Glomerular visceral epithelial cell (primary cell): ENCODE results near the gene TPRG1L.
A peak's percentile ranks its signal among the peaks of the same experiment; 100 is the strongest.

Source experiments
- DNase-seq: peaks from one replicate; pipeline ENCODE4 v3.0.0-alpha.2; 2016; ENCODE audit errors: extremely low spot score

Gene TPRG1L

GRCh38 chr1:3645247-3645646, 20.4 kb downstream of the TPRG1L start:
- no peak for DNase-seq

DNA sequence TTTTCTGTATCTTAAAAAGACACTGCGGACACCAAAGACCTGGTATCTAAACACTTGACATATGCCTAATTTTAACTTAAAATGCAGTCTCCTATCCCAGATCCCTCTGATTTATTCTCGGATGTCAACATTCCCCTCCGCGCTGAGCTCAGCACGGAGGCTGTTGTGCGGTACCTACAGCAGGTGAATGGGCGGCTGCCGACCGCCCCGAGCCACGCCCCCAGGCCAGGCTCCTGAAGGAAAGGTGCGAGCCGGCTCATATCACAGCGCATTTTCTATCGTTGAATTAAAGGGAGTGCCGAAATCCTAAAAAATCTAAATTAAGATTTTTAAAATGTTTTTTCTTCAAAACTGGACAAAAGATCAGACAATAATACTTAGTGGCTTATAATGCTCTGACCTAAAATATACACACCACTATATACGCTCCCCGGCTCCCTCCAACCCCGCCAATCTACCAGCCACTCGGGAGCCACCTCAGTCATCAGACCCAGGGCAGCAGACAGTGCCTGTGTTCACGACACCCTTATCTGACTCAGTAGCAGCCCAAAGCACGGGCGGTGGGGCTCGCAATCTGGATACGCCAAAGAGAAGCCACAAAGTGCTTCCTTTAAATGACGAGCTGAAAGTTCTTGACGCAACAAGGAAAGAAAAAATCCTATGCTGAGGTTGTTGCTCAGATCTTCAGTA, 21.0 kb downstream of the TPRG1L start:
- no peak for DNase-seq

DNA sequence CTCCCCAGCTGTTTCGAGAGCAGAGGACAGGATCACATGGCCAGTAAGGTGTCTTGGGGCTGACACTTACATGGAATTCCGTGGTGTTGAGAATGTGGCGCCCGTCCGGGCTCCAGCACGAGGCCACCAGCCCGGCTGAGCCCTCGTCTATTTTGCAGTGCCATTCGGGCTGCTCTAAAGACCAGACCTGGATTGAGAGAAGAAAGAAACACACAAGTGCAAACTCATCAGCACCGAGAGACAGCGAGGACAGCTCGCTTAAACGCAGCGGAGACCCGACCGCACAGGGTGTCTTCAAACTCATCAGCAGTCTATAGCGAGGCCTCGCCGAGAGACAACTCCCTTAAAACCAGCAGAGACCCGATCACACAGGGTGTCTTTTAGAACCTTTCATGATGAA, 21.8 kb downstream of the TPRG1L start:
- DNase-seq = no peak

DNA sequence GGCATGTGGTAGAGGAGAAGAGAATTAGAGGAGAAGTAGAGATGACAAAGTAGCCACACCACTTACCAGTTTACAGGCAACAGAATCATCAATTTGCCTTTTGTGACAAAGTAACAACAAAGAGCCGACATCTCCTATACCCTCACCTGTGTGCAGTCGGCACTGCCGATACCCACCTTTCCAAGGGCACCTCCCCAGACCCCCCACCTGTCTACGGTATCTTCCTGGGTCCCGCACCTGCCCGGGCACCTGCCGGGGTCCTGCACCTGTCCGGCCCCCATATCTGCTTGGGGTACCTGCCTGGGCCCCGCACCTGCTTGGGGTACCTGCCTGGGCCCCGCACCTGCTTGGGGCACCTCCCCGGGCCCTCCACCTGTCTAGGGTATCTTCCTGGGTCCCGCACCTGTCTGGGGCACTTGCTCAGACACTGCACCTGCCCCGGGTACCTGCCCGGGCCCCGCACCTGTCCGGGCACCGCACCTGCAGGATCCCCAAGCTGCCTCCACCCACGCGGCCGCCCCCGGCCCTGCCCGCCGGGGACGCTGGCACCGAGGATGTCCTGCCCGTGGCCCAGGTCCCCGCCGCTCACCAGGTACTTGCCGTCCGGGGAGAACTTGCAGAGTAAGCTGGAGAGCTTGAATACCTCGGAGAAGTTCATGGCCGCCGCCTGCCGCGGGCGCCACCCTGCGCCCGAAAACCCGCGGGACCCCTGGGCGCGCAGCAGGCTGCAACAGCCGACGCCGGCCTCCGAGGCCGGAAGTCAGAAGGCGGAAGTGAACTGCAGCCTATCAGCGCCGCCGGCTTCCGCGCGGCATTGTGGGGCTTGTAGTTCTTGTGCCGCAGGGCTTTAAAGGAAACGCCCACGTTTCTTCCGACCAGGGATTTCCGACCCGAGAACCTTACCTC, 24.8 kb downstream of the TPRG1L start, which contains the start of gene WRAP73:
Gene WRAP73, minus strand, starts transcription at position 762 of the 906 bp plus-strand sequence. Its CDS starts 104 bp downstream, at position 658.
- DNase-seq = peak; percentile 90

GRCh38 chr1:3650248-3651025, 25.6 kb downstream of the TPRG1L start:
- DNase-seq = no peak

DNA sequence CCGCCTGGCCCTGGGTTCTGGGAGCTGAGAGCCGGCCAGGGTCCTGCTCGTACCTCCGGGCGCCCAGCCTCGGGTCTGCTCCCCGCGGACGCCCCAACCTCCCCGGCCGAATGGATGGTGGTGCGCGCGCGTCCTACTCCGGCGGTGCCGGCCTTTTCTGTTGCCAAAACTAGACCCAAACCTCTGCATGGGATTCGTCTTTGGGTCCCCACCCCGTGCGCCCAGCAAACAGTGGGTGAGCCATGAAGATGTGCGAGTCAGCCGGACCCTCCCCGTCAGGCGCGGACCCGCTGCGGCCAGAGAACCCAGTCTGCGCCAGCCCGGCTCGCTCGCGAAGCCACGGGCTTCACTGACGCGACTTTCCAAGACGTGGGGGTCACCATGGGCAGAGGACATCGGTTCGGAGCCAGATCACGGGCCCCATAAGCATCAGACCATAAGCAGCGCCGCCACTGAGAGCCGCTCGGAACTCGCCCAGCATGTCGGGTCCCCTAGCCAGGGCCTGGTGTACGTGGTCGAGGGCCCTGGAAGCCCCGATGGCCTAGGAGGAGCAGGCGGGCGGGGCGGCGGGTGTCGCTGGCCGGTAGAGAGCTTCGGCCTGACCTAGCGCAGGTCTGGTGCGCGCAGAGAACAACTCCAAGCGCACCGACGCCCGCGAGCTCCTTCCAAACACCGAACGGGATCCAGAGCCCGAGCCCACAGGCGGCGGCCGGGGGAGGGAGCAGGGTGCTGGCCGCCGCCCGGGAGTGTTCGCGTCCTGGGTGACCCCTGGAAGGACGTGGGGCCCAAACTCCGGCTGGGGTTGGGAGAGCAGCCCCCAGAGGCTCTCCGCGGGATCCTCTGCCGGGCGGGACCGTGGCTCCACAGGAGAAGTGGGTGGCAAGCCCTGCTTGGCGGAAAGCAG, 26.5 kb downstream of the TPRG1L start:
- no peak for DNase-seq

- peak; percentile 40 for DNase-seq
Observed at GRCh38 chr1:3651930-3652547, 27.2 kb downstream of the TPRG1L start, which contains the start of gene TP73. TP73 (plus strand) TSS chr1:3652516; CDS start chr1:3682366, 29,850 bp downstream.

GRCh38 chr1:3652548-3653285, 27.9 kb downstream of the TPRG1L start:
- DNase-seq = no peak

DNA sequence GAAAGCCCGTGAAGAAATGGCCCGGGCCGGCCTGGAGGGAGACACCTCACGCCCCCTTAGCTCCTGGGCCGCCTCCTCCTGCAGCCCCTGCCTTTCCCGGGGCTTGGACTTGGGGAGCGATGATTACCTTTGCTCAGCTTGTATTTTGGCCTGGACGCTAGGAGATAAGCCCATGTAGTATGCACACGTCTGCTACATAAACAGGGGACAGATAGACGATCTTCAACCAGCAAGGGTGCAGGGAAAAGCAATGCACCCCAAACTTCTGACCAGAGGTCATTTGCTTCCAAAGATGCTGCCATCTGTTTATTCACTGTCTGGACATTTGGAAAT, 28.4 kb downstream of the TPRG1L start:
- DNase-seq = no peak

DNA sequence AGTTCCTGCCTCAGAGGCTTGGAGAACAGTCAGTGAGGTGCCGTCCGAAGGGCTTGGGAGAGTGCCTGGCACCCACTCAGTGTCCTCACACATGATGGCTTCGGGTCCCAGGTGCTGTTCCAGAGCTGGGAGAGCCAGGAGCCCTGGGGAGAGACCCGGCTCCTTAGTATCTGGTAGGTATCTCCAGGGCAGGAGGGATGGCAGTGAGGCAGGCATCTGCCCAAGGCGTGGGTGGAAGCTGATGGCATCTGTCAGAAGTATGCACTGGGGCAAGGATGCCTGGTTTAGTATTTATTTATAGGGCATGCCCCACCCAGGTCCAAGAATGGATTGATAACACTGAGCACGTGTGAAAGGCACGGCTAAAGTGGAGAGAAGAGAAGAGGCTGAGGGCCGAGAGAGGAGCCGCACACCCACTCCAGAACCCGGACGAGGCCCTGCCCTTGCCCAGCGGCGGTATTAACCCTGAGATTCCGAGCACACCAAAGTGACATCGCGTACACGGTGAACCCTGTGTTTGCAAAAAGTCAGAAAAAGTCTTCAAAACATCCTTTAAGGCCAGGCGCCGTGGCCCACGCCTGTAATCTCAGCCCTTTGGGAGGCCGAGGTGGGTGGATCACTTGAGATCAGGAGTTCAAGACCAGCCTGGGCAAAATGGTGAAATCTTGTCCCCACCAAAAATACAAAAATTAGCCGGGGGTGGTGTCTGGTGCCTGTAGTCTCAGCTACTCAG, 29.9 kb downstream of the TPRG1L start:
- no peak for DNase-seq

DNA sequence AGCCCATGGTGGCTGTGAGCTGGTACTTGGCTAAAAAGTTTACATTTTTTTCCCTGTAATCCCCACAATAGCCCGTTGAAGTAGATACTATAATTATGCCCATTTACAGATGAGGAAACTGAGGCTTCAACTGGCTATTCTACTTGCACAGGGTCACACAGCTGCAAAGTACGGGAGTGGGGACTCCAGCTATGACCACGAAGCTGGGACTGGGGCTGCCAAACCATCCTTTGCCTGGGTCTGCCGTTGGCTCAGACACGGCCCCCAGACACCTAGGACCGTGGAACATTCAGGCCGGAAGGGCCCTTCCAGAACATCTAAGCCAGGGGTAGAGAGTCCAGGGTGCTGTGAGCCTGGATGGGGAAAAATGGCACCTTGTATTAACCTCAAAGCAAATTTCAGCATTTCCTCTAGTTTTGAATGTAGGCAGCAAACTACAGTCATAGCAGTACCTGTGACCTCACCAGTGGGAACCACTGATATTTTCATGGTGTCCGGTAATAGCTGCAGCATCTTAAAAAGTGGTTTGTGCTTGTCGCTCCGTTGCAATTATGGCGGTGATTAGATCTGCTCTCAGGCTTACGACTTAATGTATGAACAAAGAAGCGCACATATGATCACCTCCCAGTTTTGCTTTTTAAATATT, 31.8 kb downstream of the TPRG1L start:
- no peak for DNase-seq

- DNase-seq = no peak
Observed at GRCh38 chr1:3657096-3657475, 32.3 kb downstream of the TPRG1L start.

DNA sequence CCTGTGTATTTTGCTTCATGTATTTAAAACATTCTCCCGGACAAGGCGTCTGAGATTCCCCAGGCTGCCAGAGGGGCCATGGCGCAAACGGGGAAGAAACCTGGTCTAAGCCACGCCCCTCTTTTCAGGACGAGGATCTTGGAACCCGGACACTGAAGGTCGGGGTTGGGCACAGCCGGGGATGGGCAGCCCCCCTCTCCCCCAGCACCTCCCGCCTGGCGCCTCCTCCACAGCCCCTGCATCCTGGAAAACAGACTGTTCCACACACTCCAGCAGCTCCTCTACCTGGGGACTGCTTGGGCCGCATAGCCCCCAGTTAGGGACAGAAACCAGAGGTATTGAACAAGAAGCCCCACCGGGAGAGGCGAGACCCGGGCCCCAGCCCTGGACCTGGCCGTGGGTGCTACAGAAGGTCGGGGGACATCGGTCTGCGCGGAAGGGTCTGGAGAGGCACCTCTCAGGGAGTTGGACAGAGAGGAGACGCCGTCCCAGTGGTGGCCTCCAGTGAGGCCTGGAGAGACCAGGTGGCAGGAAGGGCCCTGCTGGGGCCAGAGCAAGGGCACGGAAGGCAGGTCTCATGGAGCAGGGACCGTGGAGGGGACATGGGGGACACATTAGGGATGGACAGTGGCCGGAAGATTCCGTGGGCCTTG, 32.9 kb downstream of the TPRG1L start:
- no peak for DNase-seq

DNA sequence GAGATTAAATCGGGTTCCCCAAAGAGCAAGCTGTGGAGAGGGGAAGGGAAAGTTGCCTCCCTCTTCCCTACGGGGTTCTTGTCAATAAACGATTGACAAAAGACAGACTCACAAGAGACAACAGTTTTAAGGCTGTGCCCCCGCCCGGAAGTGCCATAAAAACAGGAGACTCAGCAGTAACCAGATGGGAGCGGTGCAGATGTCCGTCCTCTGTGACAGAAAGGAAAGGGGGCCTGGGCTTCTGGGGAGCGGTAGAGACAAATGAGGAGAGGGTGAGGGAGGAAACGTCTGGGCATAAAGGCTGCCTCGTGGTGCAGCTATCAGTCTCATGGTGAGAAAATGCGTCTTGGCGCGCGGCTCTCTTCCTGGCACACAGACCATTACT, 33.4 kb downstream of the TPRG1L start:
- no peak for DNase-seq

DNA sequence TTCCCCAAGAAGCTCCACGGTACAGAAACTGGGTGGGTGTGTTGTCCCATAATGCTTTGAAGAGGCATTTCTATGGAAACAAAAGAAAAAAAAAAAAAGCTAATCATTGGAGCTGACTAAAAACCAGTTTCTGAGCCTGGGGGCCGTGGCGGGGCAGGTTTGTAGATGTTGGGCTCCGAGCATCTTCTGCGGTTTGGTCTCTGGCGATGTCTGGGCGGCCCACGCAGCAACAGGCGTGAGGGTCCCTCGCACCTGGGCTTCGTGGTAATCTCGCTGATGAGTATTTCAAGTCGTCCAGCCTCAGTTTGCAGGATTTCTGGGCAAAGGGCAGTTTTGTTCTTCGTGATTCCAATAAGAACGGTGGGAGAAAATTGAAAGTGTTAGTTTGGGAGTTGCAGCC, 34.3 kb downstream of the TPRG1L start:
- no peak for DNase-seq

GRCh38 chr1:3660704-3661103, 35.9 kb downstream of the TPRG1L start:
- DNase-seq = no peak

DNA sequence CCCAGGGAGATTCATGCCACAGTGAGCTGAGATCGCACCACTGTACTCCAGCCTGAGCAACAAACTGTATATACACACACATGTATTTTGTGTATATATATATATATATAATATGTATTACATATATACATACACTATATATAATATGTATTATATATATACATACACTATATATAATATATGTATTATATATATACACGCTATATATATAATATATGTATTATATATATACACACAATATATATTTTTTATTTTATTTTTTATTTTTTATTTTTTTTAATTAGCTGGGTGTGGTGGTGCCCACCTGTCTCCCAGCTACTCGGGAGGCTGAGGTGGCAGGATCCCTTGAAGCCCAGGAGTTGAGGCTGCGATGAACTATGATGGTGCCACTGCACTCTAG, 36.8 kb downstream of the TPRG1L start:
- DNase-seq = no peak

DNA sequence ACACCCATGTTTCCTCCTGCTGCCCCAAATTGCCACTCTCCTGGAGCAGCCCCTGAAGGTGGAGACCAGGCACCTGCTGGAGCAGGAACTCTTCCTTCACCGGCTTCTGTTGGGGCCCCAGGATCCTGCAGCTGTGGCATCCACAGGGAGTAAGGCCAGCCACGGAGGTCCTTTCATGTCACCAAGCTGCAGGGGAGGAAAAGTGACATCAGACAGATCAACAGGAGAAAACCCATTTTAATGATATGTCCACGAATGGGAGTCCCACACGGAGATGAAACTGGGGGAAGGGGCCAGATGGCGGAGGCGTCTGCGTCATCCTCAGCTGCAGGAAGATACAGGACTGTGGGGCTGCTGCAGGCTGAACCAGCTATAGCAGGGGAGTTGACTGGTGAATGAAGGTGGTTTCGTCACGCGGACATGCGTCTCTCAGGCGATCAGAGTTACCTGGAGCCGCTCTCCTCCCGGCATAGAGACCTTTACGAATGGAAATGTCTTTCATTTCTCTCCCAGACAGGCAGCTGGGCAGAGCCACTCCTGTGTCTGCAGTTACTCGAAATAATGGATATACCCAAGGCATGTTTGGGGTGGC, 37.4 kb downstream of the TPRG1L start:
- DNase-seq = no peak
